Activated CD4-positive, CD25-positive, alpha-beta regulatory T cell treated with anti-CD3 and anti-CD28 coated beads, Interleukin-2, amount 50 U/mL, for 24 hours (primary cell): ENCODE results near the gene TAS2R4.
"Not testable (repeated sequence)": the region's sequence is repeated elsewhere in the genome, so short reads cannot be mapped to it uniquely, and the experiment has no call there.

ENCODE experiments used
- ATAC-seq, 2 donors: fragments of 150-1000 bp; cut with Tn5 transposase; one replicate each; pipeline ENCODE4 v1.10.0; 2021; ENCODE audit warnings: mild to moderate bottlenecking in 1 of 2, moderate library complexity in 1 of 2

The TAS2R4 gene

DNA sequence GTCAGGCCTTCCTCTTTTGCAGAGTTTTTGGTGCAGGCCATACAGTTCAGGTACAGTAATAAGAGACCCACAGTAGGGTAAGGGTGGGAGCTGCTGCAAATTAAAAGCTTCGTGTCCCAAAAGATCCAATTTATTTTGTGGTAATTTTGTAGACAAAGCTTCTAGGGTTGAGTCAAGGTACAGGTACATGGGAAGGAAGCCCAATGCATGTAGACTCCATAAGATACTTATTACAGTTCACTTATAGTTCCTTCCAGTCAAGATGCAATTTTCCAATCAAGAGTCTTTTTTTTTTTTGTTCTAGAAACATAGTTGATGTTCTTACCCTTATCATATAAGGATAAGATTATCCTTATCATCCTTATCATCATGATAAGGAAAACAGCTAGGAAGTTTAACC, at the start of gene TAS2R4:
Gene TAS2R4, plus strand, starts transcription at position 301 of the 400 bp plus-strand sequence. CDS start 1,815 bp downstream, outside the sequence.
- ATAC-seq = no peak

GRCh38 chr7:141729020-141729419, 47.5 kb upstream of the TAS2R4 start:
- ATAC-seq = no peak

DNA sequence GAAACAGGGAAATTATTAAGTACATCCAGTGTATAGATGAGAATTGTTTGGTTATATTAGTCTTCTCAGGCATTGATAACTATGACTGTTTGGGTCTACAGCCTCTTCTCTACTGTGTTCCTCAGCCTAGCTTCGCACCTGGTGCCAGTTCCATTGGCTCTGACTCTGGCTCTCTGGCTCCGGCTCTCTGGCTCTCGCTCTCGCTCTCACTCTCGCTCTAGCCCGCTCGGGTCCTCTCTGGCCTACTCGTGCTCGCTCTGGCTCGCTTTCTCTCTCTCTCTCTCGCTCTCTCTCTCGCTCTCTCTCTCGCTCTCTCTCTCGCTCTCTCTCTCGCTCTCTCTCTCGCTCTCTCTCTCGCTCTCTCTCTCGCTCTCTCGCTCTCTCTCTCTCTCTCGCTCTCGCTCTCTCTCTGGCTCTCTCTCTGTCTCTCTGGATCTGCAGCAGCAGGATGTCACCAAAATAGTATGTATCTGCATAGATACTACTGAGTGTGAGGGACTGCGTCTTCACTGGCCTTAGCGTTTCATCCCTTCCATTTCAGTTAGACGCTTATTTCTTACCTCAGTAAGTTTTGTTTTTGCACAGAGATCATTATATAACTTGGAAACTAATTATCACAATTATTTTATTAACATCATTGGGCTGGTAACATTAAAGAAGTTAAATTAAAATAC, 44.9 kb upstream of the TAS2R4 start:
- no peak for ATAC-seq

DNA sequence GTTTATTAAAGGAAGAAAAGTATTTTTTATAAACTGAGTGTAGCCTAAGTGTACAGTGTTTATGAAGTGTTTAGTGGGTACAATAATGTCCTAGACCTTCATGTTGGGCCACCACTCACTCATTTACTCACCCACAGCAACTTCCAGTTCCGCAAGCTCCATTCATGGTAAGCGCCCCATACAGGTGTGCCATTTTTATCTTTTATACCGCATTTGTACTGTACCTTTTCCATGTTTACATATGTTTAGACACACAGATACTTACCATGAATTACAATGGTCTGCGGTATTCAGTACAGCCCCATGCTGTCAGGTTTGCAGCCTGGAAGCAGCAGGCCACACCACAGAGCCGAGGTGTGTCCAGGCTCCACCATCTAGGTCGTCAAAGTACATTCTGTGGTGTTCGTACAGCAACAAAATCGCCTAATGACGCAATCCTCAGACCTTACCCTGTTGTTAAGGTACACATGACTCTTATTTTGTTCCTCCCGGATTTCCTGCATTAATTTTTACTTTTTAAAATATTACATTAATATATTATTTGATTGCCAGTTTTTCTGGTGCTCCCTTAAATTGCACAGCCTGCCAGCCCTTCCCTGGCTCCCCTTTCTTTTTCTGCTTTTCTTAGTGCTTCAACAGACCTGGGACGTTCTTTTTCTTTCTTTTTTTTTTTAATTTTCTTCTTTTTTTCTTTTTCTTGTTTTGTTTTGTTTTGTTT, 39.2 kb upstream of the TAS2R4 start:
- no peak for ATAC-seq

DNA sequence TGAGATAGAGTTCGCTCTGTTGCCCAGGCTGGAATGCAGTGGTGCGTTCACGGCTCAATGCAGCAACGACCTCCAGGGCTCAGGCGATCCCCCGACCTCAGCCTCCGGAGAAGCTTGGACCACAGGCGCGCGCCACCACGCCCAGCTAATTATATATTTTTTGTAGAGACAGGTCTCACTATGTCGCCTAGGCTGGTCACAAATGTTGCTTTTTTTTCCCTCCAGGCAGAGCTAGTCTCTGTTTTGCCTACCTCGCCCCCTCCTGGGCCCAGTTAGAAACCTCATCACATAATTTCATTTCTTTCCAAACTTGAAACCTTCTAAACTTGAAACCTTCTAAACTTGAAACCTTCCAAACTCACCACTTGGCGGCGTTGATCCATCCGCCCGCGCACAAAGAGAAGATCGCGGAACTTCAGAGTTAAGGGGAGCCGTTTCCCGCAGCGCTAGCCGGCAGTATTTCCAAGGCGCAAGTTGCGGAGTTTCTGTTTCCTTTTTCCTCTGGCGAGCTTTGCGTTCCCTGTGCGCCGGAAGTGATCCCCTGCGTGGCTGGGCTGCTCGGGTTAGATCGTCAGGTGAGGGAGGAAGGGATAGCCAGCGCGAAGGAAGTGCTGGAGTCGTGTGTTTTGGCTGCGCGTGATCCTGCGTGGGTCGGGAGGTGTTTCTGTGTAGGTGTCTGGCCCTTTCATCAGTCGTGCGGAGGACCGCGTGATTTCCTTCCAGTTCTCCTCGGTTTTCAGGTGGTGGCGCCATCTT, 38.5 kb upstream of the TAS2R4 start, which contains the start of gene SSBP1:
Gene SSBP1, plus strand, starts transcription at position 523 of the 756 bp plus-strand sequence. CDS start 809 bp downstream, outside the sequence.
- peak; percentile 88 for ATAC-seq

DNA sequence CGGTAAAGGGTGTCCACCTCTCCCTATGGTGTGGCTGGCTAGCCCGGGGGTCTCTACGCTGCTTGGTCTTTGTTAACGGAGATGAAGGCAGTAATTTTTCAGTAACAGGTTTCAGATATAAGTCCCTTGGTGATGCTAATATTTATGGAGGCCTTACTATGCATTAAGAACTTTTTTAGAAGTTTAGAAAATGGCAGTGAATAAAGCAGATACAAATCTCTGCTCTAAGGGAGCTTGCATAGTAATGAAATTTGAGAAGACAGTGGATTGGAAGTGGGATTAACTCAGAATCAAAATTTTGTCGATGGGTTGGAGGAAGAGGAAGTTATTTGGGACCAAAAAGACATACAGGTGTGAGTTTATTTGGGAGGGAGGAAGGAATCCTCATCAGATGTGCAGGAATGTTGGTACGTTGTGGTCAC, 37.9 kb upstream of the TAS2R4 start:
- ATAC-seq = peak in 1 of 2 donors; percentile 50

GRCh38 chr7:141739250-141739649, 37.2 kb upstream of the TAS2R4 start:
- ATAC-seq = no peak

DNA sequence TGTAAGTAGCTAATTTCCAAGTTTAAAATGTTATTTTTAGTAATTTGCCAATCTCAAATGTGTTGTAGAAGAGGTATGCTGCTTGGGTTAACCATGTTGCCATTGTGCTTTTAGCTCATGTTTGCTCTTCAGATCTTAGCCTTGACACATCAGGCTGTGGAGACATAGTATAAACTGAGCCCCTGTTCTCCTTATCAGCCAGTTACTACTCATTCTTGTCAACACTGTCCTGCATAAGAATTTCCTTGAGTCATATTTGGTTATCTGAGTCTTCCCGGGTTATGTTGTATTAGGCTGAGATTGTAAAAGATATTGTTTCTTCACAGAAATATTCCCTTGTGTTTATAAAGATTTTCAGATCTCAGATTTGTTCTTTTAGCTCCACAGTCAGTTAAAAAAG, 34.2 kb upstream of the TAS2R4 start:
- ATAC-seq = no peak

DNA sequence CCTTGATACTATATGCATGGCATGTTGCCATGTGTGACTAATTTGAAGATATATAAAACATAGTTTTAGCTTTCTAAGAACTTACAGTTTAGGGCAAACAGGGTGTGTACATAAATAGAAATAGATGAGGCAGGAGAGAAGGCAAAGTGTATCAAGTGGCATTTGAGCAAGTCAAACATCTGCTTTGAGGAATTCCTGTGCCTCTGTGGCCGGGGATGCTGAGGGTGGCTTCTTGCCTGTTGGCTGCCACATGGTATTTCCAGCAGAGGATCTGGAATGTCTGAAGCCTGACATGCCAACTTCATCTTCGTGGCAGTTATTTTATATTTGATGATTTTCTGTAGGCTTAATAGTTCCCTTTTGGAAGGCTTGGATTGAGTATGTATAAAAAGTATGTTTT, 32.3 kb upstream of the TAS2R4 start:
- ATAC-seq = no peak

GRCh38 chr7:141748396-141748795, 28.1 kb upstream of the TAS2R4 start:
- ATAC-seq = no peak

- not testable (repeated sequence) for ATAC-seq
These were observed 24.6 kb upstream of the TAS2R4 start for GRCh38 chr7:141751904-141752303.

DNA sequence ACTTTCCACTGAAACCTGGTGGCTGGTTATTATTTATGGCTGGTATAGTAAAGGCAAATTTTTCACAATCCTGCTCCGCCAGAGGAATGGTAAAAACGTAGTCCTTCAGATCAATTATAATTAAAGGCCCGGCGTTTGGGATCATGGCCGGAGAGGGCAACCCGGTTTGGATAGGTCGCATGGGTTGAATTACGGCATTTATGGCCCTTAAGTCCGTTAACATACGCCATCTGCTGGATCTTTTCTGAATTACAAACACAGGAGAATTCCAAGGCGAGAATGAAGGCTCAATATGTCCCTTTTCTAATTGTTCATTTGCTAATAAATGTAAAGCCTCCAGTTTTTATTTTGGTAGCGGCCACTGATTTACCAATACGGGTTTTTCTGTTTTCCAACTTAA, 23.8 kb upstream of the TAS2R4 start:
- no peak for ATAC-seq

DNA sequence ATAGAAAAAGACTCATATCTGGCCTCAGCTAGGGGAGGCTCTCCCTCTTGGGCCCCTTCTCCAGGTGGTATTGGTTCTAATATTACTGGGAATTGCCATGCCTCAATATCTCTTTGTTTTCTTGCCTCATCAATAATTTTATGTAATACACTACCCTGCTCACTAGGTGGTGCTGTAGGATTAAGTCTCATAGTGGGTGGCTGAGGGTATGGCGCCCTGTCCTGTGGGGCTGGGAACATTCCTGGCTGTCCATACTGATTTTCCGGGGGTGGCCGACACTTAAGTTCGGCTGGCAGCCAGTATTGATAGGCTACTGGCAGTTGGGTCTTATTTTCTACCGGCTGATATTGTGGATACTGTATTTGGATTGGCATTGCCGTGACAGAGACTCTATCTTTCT, 21.5 kb upstream of the TAS2R4 start:
- no peak for ATAC-seq

GRCh38 chr7:141763797-141764196, 12.7 kb upstream of the TAS2R4 start, which contains the start of gene TAS2R3:
Gene TAS2R3 (plus strand): TSS chr7:141764097. CDS start chr7:141764159, 62 bp downstream.
- ATAC-seq = no peak

GRCh38 chr7:141770083-141770583, 6.3 kb upstream of the TAS2R4 start:
- not testable (repeated sequence) for ATAC-seq

DNA sequence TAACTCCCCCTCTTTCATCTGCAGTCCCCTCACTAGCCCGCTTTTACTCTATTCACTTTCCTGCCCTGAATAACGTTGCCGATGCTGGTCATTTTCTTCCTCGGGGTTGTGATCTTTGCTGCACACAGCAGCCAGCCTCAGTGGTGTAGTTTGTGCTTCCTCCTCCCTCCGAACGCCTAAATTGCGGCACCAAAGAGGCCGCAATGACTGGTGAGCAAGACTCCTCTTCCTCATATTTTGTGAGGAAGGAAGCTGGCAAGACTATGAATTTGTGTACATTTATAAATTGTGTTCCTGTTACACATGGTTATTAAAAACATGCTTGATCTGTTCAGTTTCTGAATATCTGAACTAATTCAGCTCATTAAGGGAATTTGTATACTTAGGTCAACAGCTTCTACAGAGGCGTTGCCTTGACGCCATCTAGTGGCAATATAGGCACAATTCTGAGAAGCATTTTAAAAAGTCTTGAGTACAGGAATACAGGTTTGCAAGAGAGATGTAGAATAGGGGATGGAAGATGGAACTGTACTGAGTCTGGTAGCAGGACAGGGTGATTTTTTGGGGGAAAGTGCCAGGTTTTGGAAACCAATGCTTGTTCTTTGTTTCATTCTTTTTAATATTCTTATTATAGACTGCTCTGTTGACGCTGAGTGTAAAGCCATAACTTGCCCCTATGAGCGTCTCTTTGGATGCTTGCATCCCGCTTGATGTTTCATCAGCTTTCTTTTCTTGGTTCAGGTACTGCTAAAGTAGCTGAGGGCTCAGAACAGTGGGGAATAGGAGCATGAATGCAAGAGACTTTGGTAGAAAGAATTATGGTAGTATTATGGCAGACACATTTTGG, 9.5 kb downstream of the TAS2R4 start:
- peak in 1 of 2 donors; percentile 33 for ATAC-seq

GRCh38 chr7:141788296-141788695, 11.8 kb downstream of the TAS2R4 start:
- no peak for ATAC-seq

DNA sequence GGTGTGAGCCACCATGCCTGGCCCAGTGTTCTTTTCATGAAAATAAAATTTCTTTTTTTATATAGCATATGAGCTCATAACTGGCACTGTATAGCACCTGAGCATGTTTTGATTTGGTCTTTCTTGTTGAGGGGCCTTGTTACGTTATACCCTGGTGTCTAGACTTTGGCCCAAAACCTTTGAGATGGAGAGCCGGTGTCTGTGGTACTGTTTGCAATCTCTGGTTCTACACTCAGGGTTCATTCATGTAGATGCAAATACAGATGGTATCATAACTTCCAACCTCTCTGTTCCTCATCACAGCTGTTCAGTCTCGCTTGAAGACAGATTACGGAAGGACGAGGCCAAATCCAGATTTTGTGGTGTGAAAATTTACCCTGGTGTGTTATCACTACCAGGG, 13.4 kb downstream of the TAS2R4 start, which contains the start of gene TAS2R5:
Gene TAS2R5, plus strand, starts transcription at position 301 of the 400 bp plus-strand sequence. CDS start 145 bp downstream, outside the sequence.
- ATAC-seq = no peak

GRCh38 chr7:141792526-141792925, 16.1 kb downstream of the TAS2R4 start:
- ATAC-seq = no peak

DNA sequence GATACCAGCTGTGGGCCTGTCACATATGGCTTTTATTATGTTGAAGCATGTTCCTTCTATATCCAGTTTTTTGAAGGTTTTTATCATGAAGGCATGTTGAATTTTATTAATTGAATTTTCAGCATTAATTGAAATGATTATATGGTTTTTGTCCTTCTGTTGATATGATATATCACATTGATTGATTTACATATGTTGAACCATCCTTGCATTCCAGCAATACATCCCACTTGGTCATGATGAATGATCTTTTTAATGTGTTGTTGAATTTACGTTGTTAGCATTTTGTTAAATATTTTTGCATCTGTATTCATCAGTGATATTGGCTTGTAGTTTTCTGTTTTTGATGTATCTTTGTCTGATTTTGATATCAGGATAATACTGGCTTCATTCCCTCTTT, 43.6 kb downstream of the TAS2R4 start:
- ATAC-seq = no peak

- ATAC-seq = not testable (repeated sequence)
These were observed 46.0 kb downstream of the TAS2R4 start for GRCh38 chr7:141822432-141822831.
